Measurements from ENCODE around the gene ERICH6.

- TF ChIP-seq FOXK2 (IDR thresholded peaks at IDR 0.05) (no peak), L3MBTL2 (conservative IDR thresholded peaks at IDR 0.05) (no peak), FOXM1 (IDR thresholded peaks at IDR 0.05; ENCODE audit: borderline replicate concordance) (no peak), SP1 (IDR thresholded peaks at IDR 0.05) (no peak), ARNT (IDR thresholded peaks at IDR 0.05) (no peak), TARDBP (IDR thresholded peaks at IDR 0.05) (no peak), BHLHE40 (IDR thresholded peaks at IDR 0.05; ENCODE audit: borderline replicate concordance) (no peak)
Measured at GRCh38 chr3:150663461-150663860, 40.3 kb downstream of the ERICH6 start.
